ENCODE data around the gene GTF3C5.

GRCh38 chr9:133057006-133057405 is 26.2 kb downstream of the GTF3C5 start:
- TF ChIP-seq CTCF (IDR thresholded peaks at IDR 0.05) (no peak), POLR2A (IDR thresholded peaks at IDR 0.05) (no peak), EP300 (IDR thresholded peaks at IDR 0.05) (no peak)
